Endodermal cell (in vitro differentiated cells): Measurements from ENCODE around the gene COPZ1. TPM values are rescaled to one million over a fixed set of nuclear protein-coding genes. Genes with fewer than 3 reads are reported as not detected.
A peak's percentile ranks its signal among the peaks of the same experiment; 100 is the strongest.
"Not testable (repeated sequence)": the region's sequence is repeated elsewhere in the genome, so short reads cannot be mapped to it uniquely, and the experiment has no call there.

Experiments used
- DNase-seq: peaks from one replicate; pipeline ENCODE4 v3.0.0-alpha.2; 2017
- H3K27ac ChIP-seq: 2 replicates; pipeline ENCODE4 v1.5.1; 2013; ENCODE audit warnings: mild to moderate bottlenecking, low read depth, low read length, moderate library complexity
- H3K27me3 ChIP-seq: 2 replicates; pipeline ENCODE4 v1.6.1; 2013; ENCODE audit warnings: mild to moderate bottlenecking, low read length, moderate library complexity; ENCODE audit not compliant: insufficient read depth, control insufficient read depth, poor library complexity, severe bottlenecking
- H3K36me3 ChIP-seq: 2 replicates; pipeline ENCODE4 v1.7.0; 2013; ENCODE audit warnings: mild to moderate bottlenecking, low read length, moderate library complexity; ENCODE audit not compliant: control insufficient read depth, insufficient read depth
- H3K4me1 ChIP-seq: one replicate; pipeline ENCODE4 v1.7.0; 2013; ENCODE audit warnings: low read length; ENCODE audit not compliant: control insufficient read depth, insufficient read depth
- H3K4me3 ChIP-seq: 2 replicates; pipeline ENCODE4 v1.5.1; 2013; ENCODE audit warnings: mild to moderate bottlenecking, low read length, moderate library complexity
- H3K9ac ChIP-seq: 2 replicates; pipeline ENCODE4 v1.6.1; 2013; ENCODE audit warnings: mild to moderate bottlenecking, low read length, moderate library complexity; ENCODE audit not compliant: poor library complexity, severe bottlenecking; ENCODE audit errors: extremely low read depth
- H3K9me3 ChIP-seq: 2 replicates; pipeline ENCODE4 v1.6.1; 2013; ENCODE audit warnings: mild to moderate bottlenecking, low read length, moderate library complexity; ENCODE audit not compliant: control insufficient read depth
- H3K27ac Mint-ChIP-seq: 2 replicates; pipeline ENCODE4 v1.8.0; 2020; ENCODE audit warnings: mixed read lengths
- H3K27me3 Mint-ChIP-seq: 2 replicates; pipeline ENCODE4 v1.8.0; 2021; ENCODE audit warnings: mild to moderate bottlenecking, mixed read lengths; ENCODE audit not compliant: insufficient read depth
- H3K36me3 Mint-ChIP-seq: 2 replicates; pipeline ENCODE4 v1.8.0; 2020; ENCODE audit warnings: low read depth, mixed read lengths
- H3K4me1 Mint-ChIP-seq: 2 replicates; pipeline ENCODE4 v1.8.0; 2020; ENCODE audit warnings: mixed read lengths
- H3K4me3 Mint-ChIP-seq: 2 replicates; pipeline ENCODE4 v1.8.0; 2020; ENCODE audit warnings: mild to moderate bottlenecking, moderate library complexity, mixed read lengths
- H3K9me3 Mint-ChIP-seq: 2 replicates; pipeline ENCODE4 v1.8.0; 2020; ENCODE audit warnings: mild to moderate bottlenecking, mixed read lengths
- WGBS, 2 experiments: methylation state at CpG; one replicate each; pipeline versions ENCODE4 v1.1.5 to v1.1.7; 2013; ENCODE audit warnings: missing lambda C conversion rate in 2 of 2, mixed read lengths in 1 of 2; ENCODE audit not compliant: insufficient coverage in 1 of 2, insufficient read length in 1 of 2; 5-methylcytosine and 5-hydroxymethylcytosine counted together
- total RNA-seq, 2 donors: library from RNA; stranded (reverse); fragmentation: NEBNext Ultra II Directional in 1 of 2; extraction: Animal tissue kit (Norgen Biotek cat#: 25700) in 1 of 2; gene quantifications; 2 replicates in 1 of 2; 3 replicates in 1 of 2; pipeline ENCODE4 v1.2.1, GENCODE V29; 2021
- TF ChIP-seq, protein P1 (sequence below): fragments of 200-600 bp; sonication (generic); conservative IDR thresholded peaks from 2 replicates; pipeline ENCODE4 v1.5.0; 2021; ENCODE audit warnings: antibody characterized with exemption, mild to moderate bottlenecking

The COPZ1 gene
- total RNA-seq, 2 donors from 2014 or later: 153 to 183 TPM

DNA sequence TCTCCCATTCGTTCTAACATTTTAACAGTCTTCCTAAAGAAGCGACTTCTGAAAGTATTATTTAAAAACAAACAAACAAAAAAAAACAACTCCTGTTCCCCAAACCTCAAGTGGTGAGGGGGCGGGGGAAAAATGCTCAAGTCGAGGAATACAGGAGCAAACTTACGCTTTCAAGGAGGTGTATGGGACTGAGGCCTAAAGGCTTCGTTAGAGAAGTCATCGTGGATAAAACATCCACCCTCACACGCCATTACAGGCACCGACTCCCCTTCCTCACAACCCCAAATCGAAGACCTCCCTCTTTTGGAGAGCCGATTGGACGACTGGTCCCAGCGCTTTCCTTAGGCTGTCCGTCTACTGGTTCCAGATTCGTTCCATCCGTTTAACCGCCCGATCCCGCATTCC, 45.7 kb upstream of the COPZ1 start:
- no peak for DNase-seq
- Histone ChIP-seq H3K9ac (peak overlapping the region; percentile 99), H3K27me3 (no peaks in the 10 kb centered on the region), H3K9me3 (no peaks in the 10 kb centered on the region), H3K4me1 (peaks cover 5% of the 10 kb centered on the region), H3K36me3 (peaks cover 35% of the 10 kb centered on the region), H3K4me3 (peak overlapping the region; percentile 94), H3K27ac (peak overlapping the region; percentile 82)
- Mint-ChIP-seq H3K36me3 (peaks cover 11% of the 10 kb centered on the region), H3K4me3 (no peak overlapping the region), H3K27ac (no peak overlapping the region), H3K27me3 (no peaks in the 10 kb centered on the region), H3K4me1 (peaks cover 32% of the 10 kb centered on the region), H3K9me3 (no peaks in the 10 kb centered on the region)
- TF ChIP-seq, protein P1, sequence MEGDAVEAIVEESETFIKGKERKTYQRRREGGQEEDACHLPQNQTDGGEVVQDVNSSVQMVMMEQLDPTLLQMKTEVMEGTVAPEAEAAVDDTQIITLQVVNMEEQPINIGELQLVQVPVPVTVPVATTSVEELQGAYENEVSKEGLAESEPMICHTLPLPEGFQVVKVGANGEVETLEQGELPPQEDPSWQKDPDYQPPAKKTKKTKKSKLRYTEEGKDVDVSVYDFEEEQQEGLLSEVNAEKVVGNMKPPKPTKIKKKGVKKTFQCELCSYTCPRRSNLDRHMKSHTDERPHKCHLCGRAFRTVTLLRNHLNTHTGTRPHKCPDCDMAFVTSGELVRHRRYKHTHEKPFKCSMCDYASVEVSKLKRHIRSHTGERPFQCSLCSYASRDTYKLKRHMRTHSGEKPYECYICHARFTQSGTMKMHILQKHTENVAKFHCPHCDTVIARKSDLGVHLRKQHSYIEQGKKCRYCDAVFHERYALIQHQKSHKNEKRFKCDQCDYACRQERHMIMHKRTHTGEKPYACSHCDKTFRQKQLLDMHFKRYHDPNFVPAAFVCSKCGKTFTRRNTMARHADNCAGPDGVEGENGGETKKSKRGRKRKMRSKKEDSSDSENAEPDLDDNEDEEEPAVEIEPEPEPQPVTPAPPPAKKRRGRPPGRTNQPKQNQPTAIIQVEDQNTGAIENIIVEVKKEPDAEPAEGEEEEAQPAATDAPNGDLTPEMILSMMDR: no peak
- WGBS, 2 experiments: 0% methylated on average over 10 to 19 of the region's 19 CpGs

DNA sequence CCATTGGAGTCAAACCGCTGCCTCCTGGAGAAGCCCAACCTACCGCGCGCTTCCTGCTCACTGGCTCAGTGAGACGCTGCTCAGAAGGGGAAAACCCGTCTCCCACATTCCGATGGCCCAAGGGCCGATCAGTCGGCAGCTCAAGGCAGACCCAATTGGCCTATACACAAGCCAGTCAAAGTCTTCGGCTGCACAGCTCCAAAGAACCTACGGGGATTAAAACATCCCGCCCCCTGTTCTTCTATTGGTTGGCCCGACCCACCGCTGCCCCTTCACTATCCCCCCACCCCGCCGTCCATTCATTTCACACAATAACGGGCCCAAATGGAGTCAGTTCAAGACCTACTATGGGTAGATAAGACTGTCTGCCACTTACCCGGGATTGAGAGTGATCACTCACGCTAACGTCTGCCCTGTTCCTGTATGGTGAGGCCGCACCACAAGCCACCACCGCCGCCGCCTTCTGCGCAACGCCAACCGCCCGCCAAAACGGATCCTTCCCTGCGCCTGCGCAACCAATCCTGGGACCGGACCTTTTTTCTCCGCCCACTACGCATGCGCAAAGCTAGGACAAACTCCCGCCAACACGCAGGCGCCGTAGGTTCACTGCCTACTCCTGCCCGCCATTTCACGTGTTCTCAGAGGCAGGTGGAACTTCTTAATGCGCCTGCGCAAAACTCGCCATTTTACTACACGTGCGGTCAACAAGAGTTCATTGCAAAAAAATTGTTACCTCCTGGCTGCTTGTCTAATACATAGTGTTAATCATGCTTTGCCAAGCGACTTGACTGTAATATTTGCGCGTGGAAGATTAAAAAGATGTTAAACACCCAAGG, 45.1 kb upstream of the COPZ1 start, which contains the start of gene CBX5:
CBX5 (minus strand) TSS at position 491 of the 836 bp plus-strand sequence. CDS start 22,472 bp downstream, outside the sequence.
- Mint-ChIP-seq H3K9me3 (no peaks in the 10 kb centered on the region), H3K4me3 (no peak within 1 kb of the TSS), H3K27ac (no peak within 1 kb of the TSS), H3K36me3 (peaks cover 9% of the 10 kb centered on the region), H3K4me1 (peaks cover 36% of the 10 kb centered on the region), H3K27me3 (no peaks in the 10 kb centered on the region)
- Histone ChIP-seq H3K36me3 (peaks cover 41% of the 10 kb centered on the region), H3K9ac (peak within 1 kb of the TSS; percentile 99), H3K4me3 (peak within 1 kb of the TSS; percentile 94), H3K4me1 (peaks cover 5% of the 10 kb centered on the region), H3K27ac (peak within 1 kb of the TSS; percentile 92), H3K9me3 (no peaks in the 10 kb centered on the region), H3K27me3 (no peaks in the 10 kb centered on the region)
- TF ChIP-seq, protein P1: no peak
- peak; percentile 100 for DNase-seq
- 0% methylated on average over 36 to 49 of the region's 49 CpGs for WGBS, 2 experiments

DNA sequence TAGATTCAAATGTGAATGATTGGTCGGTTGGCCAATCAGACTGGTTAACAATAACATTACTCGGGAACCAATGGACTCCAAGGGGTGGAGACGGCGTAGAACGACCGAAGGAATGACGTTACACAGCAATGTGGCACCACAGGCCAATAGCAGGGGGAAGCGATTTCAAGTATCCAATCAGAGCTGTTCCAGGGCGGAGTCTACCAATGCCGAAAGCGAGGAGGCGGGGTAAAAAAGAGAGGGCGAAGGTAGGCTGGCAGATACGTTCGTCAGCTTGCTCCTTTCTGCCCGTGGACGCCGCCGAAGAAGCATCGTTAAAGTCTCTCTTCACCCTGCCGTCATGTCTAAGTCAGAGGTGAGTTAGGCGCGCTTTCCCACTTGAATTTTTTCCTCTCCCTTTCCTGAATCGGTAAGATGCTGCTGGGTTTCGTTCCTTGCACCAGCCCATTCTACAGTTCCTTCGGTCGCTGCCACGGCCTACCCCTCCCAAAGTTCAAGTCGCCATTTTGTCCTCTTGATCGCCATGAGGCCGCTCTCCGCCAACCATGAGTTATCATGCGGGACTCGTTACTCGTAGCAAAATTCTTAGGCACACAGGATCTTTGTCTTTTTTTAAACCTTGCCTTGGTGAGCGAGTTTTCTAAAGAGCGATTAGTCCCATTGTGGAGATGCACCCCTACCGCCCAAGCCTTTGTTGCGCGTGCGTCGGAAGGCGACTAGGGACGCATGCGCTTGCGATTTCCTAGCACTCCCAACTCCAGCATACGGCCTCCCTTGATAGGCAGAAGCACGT, 44.3 kb upstream of the COPZ1 start, which contains the start of gene HNRNPA1:
HNRNPA1 (plus strand) TSS at position 259 of the 793 bp plus-strand sequence; CDS start at position 341, 82 bp downstream.
- peak within 1 kb of the TSS; percentile 92 for H3K27ac ChIP-seq
- peaks cover 39% of the 10 kb centered on the region for H3K4me1 Mint-ChIP-seq
- no peaks in the 10 kb centered on the region for H3K9me3 Mint-ChIP-seq
- peaks cover 5% of the 10 kb centered on the region for H3K4me1 ChIP-seq
- no peaks in the 10 kb centered on the region for H3K9me3 ChIP-seq
- H3K27ac Mint-ChIP-seq: no peak within 1 kb of the TSS
- no peaks in the 10 kb centered on the region for H3K27me3 ChIP-seq
- peaks cover 9% of the 10 kb centered on the region for H3K36me3 Mint-ChIP-seq
- H3K4me3 ChIP-seq: peak within 1 kb of the TSS; percentile 94
- H3K4me3 Mint-ChIP-seq: no peak within 1 kb of the TSS
- TF ChIP-seq, protein P1: no peak
- peak within 1 kb of the TSS; percentile 99 for H3K9ac ChIP-seq
- peaks cover 49% of the 10 kb centered on the region for H3K36me3 ChIP-seq
- peak; percentile 99 for DNase-seq
- no peaks in the 10 kb centered on the region for H3K27me3 Mint-ChIP-seq
- 0% methylated on average over 42 to 48 of the region's 48 CpGs for WGBS, 2 experiments

DNA sequence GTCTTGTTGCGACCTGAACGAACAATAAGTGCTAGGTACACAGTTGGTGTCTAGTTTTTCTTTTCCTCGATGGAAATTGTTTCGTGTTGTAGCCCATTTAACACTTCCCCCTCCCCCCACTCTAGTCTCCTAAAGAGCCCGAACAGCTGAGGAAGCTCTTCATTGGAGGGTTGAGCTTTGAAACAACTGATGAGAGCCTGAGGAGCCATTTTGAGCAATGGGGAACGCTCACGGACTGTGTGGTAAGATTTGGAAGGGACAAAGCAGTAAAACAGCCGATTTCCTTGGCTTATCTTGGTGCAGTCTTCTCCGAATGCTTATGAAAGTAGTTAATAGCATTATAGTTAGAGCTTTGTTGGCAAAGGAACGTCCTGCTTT, 43.7 kb upstream of the COPZ1 start:
- not testable (repeated sequence) for DNase-seq, H3K27me3 Mint-ChIP-seq, H3K9me3 Mint-ChIP-seq, H3K4me3 Mint-ChIP-seq, H3K36me3 Mint-ChIP-seq, H3K4me1 ChIP-seq, H3K27ac Mint-ChIP-seq, H3K27me3 ChIP-seq, H3K9me3 ChIP-seq
- Histone ChIP-seq H3K36me3 (peaks cover 55% of the 10 kb centered on the region), H3K4me3 (peak overlapping the region; percentile 94), H3K9ac (peak overlapping the region; percentile 99), H3K27ac (peak overlapping the region; percentile 92)
- 0% methylated on average over 3 to 10 of the region's 10 CpGs for WGBS, 2 experiments
- peaks cover 39% of the 10 kb centered on the region for H3K4me1 Mint-ChIP-seq
